SK-N-SH (cell line): ENCODE results near the gene ABITRAM. TPM values are rescaled to one million over a fixed set of nuclear protein-coding genes. Genes with fewer than 3 reads are reported as not detected.

Source experiments
- CTCF ChIA-PET: fragments of 300-600, 350-600 bp; formaldehyde crosslinking; extraction: SDS; loops from one replicate; lab custom pipeline; 2021; lab: Yijun Ruan, JAX
- POLR2A ChIA-PET: fragments of 350-600 bp; sonication (Branson Sonifier 250); formaldehyde crosslinking; extraction: SDS; loops from one replicate; lab custom pipeline; 2020; ENCODE audit warnings: antibody characterized with exemption, inconsistent platforms; lab: Yijun Ruan, JAX
- DNase-seq: peaks from one replicate; pipeline ENCODE4 v3.0.0; 2012
- H2AFZ ChIP-seq: fragments of 200-600 bp; sonication (generic); 2 replicates; pipeline ENCODE4 v1.8.1; 2016; ENCODE audit warnings: antibody characterized with exemption, mild to moderate bottlenecking, low read depth
- H3F3A ChIP-seq: fragments of 200-600 bp; sonication (generic); replicated peaks from 2 replicates; pipeline ENCODE3; 2016; ENCODE audit warnings: antibody characterized with exemption, mild to moderate bottlenecking; ENCODE audit not compliant: insufficient read depth
- H3K27ac ChIP-seq, 2 experiments: fragments of 200-500 bp in 1 of 2; fragments of 200-600 bp in 1 of 2; sonication (Bioruptor generic) in 1 of 2; sonication (generic), shearing (Covaris generic) in 1 of 2; 2 replicates each; pipeline versions ENCODE4 v1.5.1 to v1.6.1; 2014 to 2016; ENCODE audit warnings: low read depth in 2 of 2, inconsistent platforms in 1 of 2, low read length in 1 of 2, mild to moderate bottlenecking in 1 of 2, mixed read lengths in 1 of 2
- H3K27me3 ChIP-seq: fragments of 200-600 bp; sonication (generic), shearing (Covaris generic); 2 replicates; pipeline ENCODE4 v1.6.1; 2016; ENCODE audit warnings: mixed run types; ENCODE audit not compliant: insufficient read depth
- H3K36me3 ChIP-seq, 2 experiments: fragments of 200-500 bp in 1 of 2; fragments of 200-600 bp in 1 of 2; sonication (Bioruptor generic) in 1 of 2; sonication (generic) in 1 of 2; replicated peaks in 1 of 2; 2 replicates each; pipeline versions ENCODE3 to v1.5.1; 2014 to 2016; ENCODE audit warnings: low read length in 1 of 2, mild to moderate bottlenecking in 1 of 2; ENCODE audit not compliant: insufficient read depth in 2 of 2, control insufficient read depth in 1 of 2
- H3K4me1 ChIP-seq, 2 experiments: fragments of 200-500 bp in 1 of 2; fragments of 200-600 bp in 1 of 2; sonication (Bioruptor generic) in 1 of 2; sonication (generic), shearing (Covaris generic) in 1 of 2; 2 replicates each; pipeline versions ENCODE4 v1.5.1 to v1.6.1; 2014 to 2016; ENCODE audit warnings: low read depth in 1 of 2, low read length in 1 of 2, mixed run types in 1 of 2; ENCODE audit not compliant: insufficient read depth in 2 of 2, control insufficient read depth in 1 of 2
- H3K4me2 ChIP-seq: fragments of 200-600 bp; sonication (generic), shearing (Covaris generic); 2 replicates; pipeline ENCODE4 v1.6.1; 2017; ENCODE audit warnings: mixed run types
- H3K4me3 ChIP-seq, 2 experiments: fragments of 200-500 bp in 1 of 2; fragments of 200-600 bp in 1 of 2; sonication (Bioruptor generic) in 1 of 2; sonication (generic), shearing (Covaris generic) in 1 of 2; 2 replicates each; pipeline versions ENCODE4 v1.5.1 to v1.8.1; 2014 to 2016; ENCODE audit warnings: low read depth in 2 of 2, inconsistent platforms in 1 of 2, low read length in 1 of 2, mild to moderate bottlenecking in 1 of 2, mixed read lengths in 1 of 2, moderate library complexity in 1 of 2
- H3K79me2 ChIP-seq: fragments of 200-600 bp; sonication (generic); 2 replicates; pipeline ENCODE4 v1.8.1; 2017; ENCODE audit warnings: mild to moderate bottlenecking; ENCODE audit not compliant: insufficient read depth
- H3K9ac ChIP-seq: fragments of 200-600 bp; sonication (generic); 2 replicates; pipeline ENCODE4 v1.6.1; 2017; ENCODE audit warnings: mixed run types
- H3K9me2 ChIP-seq: fragments of 200-600 bp; sonication (generic); 2 replicates; pipeline ENCODE4 v1.6.1; 2017; ENCODE audit warnings: mixed run types
- H3K9me3 ChIP-seq: fragments of 200-600 bp; sonication (generic); 2 replicates; pipeline ENCODE4 v1.6.1; 2017; ENCODE audit warnings: mixed run types, mild to moderate bottlenecking, moderate library complexity
- H4K20me1 ChIP-seq: fragments of 200-600 bp; sonication (generic); 2 replicates; pipeline ENCODE4 v1.6.1; 2017; ENCODE audit warnings: mild to moderate bottlenecking, mixed run types; ENCODE audit not compliant: insufficient read depth
- ELF1 ChIP-seq: IDR thresholded peaks from 2 replicates; pipeline ENCODE4 v1.4.0; 2012
- EP300 ChIP-seq, 2 experiments: IDR thresholded peaks; 2 replicates each; pipeline versions ENCODE4 v1.4.0 to v1.6.1; 2012; ENCODE audit warnings: borderline replicate concordance in 1 of 2, low read depth in 1 of 2, low read length in 1 of 2
- FOXM1 ChIP-seq: IDR thresholded peaks from 2 replicates; pipeline ENCODE4 v1.4.0; 2012; ENCODE audit warnings: low read depth, mild to moderate bottlenecking
- GABPA ChIP-seq: IDR thresholded peaks from 2 replicates; pipeline ENCODE4 v1.4.0; 2012; ENCODE audit warnings: low read depth, mild to moderate bottlenecking
- IRF3 ChIP-seq: fragments of 150-350 bp; IDR thresholded peaks from 2 replicates; pipeline ENCODE4 v1.6.1; 2016; ENCODE audit warnings: mild to moderate bottlenecking, low read depth, low read length
- MXI1 ChIP-seq: IDR thresholded peaks from 2 replicates; pipeline ENCODE4 v1.6.1; 2012; ENCODE audit warnings: mild to moderate bottlenecking, low read depth, low read length, improper control_type of control experiment
- NFIC ChIP-seq: IDR thresholded peaks from 2 replicates; pipeline ENCODE4 v1.4.0; 2012; ENCODE audit warnings: borderline replicate concordance
- POLR2AphosphoS5 ChIP-seq: IDR thresholded peaks from 2 replicates; pipeline ENCODE4 v1.6.1; 2012; ENCODE audit warnings: low read depth, low read length
- RCOR1 ChIP-seq: fragments of 150-350 bp; IDR thresholded peaks from 2 replicates; pipeline ENCODE4 v1.6.1; 2017; ENCODE audit warnings: antibody characterized with exemption, low read length
- REST ChIP-seq: IDR thresholded peaks from 2 replicates; pipeline ENCODE4 v1.6.1; 2012; ENCODE audit warnings: mild to moderate bottlenecking, low read depth, low read length, moderate library complexity
- SMC3 ChIP-seq: IDR thresholded peaks from 2 replicates; pipeline ENCODE4 v1.6.1; 2012; ENCODE audit warnings: low read depth, low read length, improper control_type of control experiment
- ZBTB33 ChIP-seq: IDR thresholded peaks from 2 replicates; pipeline ENCODE4 v1.4.0; 2012; ENCODE audit warnings: low read depth, borderline replicate concordance
- WGBS: methylation state at CpG from one replicate; pipeline ENCODE4 v1.1.6; 2017; ENCODE audit warnings: low lambda C conversion rate; 5-methylcytosine and 5-hydroxymethylcytosine counted together
- polyA plus RNA-seq, 3 experiments: library from polyadenylated mRNA; depleted of rRNA; stranded (reverse); fragments of >200 nt; gene quantifications; 2 replicates each; pipeline ENCODE4 v1.2.3, GENCODE V29; 2012

ABITRAM gene
- polyA plus RNA-seq, 1 of the 3 experiments (the other 2 are of a cell fraction) = 13.9 TPM

GRCh38 chr9:108921200-108921599, 13.0 kb upstream of the ABITRAM start:
- H3K36me3 ChIP-seq = peaks cover 55 to 84% of the 10 kb centered on the region in 2 experiments
- peaks cover 2% of the 10 kb centered on the region for H3F3A ChIP-seq
- no peaks in the 10 kb centered on the region for H3K4me1 ChIP-seq
- H3K9me2 ChIP-seq = no peaks in the 10 kb centered on the region
- WGBS = 88% methylated on average over 1 of the region's 1 CpG
- no peaks in the 10 kb centered on the region for H3K9me3 ChIP-seq
- ChIA-PET CTCF (no interaction called here), POLR2A (no interaction called here)
- TF ChIP-seq ELF1 (no peak), REST (no peak), NFIC (no peak), ZBTB33 (no peak), FOXM1 (no peak), GABPA (no peak), POLR2AphosphoS5 (no peak), SMC3 (no peak), EP300 (IDR thresholded peaks at IDR 0.05; ENCODE audit: borderline replicate concordance in 1 of 2, low read depth in 1 of 2, low read length in 1 of 2) (no peak)
- no peaks in the 10 kb centered on the region for H3K27me3 ChIP-seq
- H3K4me2 ChIP-seq = no peak overlapping the region
- DNase-seq = no peak
- no peak overlapping the region for H2AFZ ChIP-seq
- no peak overlapping the region for H3K9ac ChIP-seq
- no peaks in the 10 kb centered on the region for H3K79me2 ChIP-seq
- H3K4me3 ChIP-seq = no peak overlapping the region
- no peak overlapping the region for H3K27ac ChIP-seq
- no peaks in the 10 kb centered on the region for H4K20me1 ChIP-seq

GRCh38 chr9:108924466-108924865, 9.7 kb upstream of the ABITRAM start:
- H3F3A ChIP-seq = peaks cover 3% of the 10 kb centered on the region
- no peaks in the 10 kb centered on the region for H3K4me1 ChIP-seq
- H3K4me2 ChIP-seq = no peak overlapping the region
- no peaks in the 10 kb centered on the region for H3K9me3 ChIP-seq
- no peak overlapping the region for H3K27ac ChIP-seq
- no peak for DNase-seq
- no peak overlapping the region for H2AFZ ChIP-seq
- H3K4me3 ChIP-seq = no peak overlapping the region
- CTCF ChIA-PET = no interaction called here
- TF ChIP-seq IRF3 (no peak), MXI1 (no peak), RCOR1 (no peak)
- TF ChIP-seq, all 33 proteins: peak for 0
- H4K20me1 ChIP-seq = no peaks in the 10 kb centered on the region; the same call in 1 of the 2 replicates
- no peak overlapping the region for H3K9ac ChIP-seq
- peaks cover 56 to 85% of the 10 kb centered on the region in 2 experiments for H3K36me3 ChIP-seq
- POLR2A ChIA-PET = no interaction called here
- H3K9me2 ChIP-seq = no peaks in the 10 kb centered on the region
- no peaks in the 10 kb centered on the region; the same call in 1 of the 2 replicates for H3K79me2 ChIP-seq
- no peaks in the 10 kb centered on the region for H3K27me3 ChIP-seq
